IPS DF 19.7 (cell line): ENCODE measurements around the gene LMOD1.

Experiments used
- DNase-seq: peaks from one replicate; pipeline ENCODE4 v3.0.0-alpha.2; 2013; ENCODE audit warnings: low read depth, low spot score

Gene LMOD1

DNA sequence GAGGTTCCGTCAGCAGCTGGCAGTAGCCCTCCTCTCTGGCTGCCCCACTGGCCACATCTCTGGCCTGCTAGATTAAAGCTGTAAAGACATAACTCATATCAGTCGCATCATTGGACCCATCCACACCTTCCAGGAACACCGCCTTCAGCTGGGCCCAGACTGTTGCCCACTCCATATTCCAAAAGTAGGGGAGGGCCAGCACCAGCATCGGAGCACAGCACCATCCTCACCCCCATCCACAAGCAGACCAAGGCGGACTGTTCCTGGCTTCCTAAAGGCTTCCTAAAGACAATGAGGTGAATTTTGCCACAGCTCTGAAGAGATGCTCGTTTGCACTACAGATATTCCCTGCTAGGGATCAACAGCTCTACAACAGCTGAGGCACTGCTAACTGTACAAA, 54.1 kb downstream of the LMOD1 start:
- no peak for DNase-seq

DNA sequence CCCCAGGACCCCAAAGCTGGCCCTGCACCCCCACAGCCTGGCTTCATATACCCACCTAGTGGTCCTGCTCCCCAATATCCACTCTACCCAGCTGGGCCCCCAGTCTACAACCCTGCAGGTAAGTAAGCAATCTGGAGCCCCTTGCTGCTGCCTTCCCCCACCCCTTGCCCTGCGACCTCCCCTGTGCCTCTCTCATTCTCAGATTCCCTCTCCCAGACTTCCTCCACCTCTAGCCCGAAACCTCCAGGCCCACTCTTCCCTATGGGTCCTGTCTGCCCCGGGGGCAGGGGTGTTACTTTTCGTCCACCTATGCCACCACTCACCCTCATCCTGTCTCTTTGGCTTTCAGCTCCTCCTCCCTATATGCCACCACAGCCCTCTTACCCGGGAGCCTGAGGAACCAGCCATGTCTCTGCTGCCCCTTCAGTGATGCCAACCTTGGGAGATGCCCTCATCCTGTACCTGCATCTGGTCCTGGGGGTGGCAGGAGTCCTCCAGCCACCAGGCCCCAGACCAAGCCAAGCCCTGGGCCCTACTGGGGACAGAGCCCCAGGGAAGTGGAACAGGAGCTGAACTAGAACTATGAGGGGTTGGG, 54.8 kb downstream of the LMOD1 start:
- DNase-seq, result no peak

DNA sequence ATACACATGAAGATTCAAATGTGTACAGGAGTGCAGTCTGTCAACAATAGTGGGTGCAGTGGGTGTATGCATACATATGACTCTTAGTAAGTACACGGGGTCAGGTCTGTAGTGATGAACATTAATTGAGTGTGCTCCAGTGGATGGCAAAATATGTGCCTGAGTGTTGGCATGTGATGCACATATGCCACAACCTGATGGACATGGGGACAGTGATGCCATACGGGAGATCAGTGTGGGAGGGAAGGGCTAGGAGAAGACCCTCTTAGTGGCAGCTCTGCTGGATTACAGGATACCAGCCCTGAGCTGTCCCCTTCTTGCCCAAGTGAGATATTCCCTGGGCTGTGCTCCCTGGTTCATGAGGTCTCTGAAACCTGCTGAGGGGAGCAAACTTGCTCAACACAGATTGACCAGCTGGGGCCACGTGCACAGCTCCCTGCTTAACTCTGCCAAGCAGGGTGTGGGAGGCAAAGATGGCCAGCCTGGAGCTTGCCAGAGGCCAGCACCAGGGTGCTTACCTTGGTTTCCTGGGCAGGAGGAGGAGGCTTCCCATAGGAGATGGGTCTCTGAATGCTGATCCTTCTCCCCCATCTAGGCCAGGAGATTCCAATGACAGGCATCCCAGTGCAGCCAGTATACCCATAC, 55.4 kb downstream of the LMOD1 start:
- no peak for DNase-seq

DNA sequence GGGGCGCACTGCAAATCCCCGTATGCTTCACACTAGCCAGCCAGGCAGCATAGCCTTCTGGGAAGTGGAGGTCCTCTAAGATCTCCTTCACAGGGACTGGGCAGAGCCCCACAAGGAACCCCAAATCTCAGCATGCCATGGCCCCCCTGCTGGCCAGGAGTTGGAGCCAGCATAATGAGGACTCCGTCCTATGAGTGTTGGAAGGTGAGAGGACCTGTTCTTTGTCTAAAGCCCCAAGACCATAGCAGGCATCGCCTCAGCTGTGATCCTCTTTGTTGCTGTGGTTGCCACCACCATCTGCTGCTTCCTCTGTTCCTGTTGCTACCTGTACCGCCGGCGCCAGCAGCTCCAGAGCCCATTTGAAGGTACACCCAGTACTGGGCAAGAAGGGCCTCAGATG, 56.1 kb downstream of the LMOD1 start:
- no peak for DNase-seq

DNA sequence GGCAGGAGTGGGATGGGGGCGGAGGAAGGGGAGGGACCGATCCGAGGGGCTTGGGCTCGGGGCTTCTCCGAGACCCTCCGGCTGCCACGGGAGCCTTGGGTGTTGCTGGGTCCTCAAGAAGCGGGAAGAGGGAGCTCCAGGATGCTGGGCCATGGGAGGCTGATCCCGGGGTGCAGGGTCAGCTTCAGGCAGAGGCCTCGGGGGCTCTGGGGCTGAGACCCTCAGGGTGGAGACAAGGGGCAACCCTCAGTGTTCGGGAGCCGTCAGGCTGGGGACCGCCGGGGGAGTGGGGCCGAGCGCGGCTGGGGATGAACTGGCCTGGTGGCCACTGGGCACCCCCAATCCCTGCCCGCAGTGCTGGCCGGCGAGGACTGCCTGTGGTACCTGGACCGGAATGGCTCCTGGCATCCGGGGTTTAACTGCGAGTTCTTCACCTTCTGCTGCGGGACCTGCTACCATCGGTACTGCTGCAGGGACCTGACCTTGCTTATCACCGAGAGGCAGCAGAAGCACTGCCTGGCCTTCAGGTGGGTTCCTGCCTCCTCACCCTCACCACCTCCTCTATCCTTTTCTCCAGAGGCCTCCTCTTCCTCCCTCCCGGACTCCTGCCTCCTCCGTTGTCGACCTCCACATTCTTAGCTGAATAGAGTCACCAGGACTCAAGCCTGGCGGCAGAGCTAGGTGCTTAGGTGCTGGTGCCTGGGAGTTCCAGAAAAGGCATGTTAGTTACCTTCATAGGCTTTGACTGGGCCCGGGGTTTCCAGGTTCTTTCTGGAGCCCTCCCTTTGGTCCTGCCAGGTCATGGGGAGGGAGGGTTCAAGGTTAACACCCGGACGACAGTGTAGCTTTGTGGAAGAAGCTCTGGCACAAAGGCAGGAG, 57.0 kb downstream of the LMOD1 start:
- no peak for DNase-seq

DNA sequence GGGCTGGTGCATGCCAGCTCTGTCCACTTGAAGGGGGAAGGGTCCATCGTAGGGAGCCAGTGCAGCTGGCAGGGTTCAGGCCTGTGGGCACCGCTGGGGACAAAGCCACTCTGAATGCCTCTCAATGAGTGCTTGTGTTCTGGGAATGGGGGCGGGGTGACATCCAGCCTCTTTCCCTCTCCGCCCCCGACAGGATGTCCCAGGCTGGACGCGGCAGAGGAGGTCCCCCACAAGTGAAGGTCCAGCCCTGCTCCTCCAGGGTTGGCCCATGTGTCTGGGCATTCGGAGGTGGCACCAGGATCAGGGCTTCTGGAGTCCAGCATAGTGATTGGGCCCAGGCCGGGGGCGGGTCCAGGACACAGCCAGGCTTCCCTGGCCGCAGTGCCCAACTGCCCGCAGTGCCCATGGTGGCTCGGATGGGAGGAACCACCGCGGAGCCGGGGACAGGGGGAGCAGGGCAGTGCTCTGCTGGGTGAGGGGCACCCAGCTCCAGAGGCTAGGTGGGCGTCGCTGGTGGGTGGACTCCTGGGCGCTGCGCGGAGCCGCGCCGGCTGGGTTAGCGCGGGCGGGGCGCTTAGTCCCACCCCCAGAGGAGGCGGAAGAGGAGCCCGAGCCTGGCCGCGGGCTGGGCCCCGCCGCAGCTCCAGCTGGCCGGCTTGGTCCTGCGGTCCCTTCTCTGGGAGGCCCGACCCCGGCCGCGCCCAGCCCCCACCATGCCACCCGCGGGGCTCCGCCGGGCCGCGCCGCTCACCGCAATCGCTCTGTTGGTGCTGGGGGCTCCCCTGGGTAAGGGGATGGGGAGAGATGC, 57.9 kb downstream of the LMOD1 start, which contains the start of gene SHISA4:
Gene SHISA4, plus strand, starts transcription at position 617 of the 808 bp plus-strand sequence. Its CDS starts 97 bp downstream, at position 714.
- no peak for DNase-seq

DNA sequence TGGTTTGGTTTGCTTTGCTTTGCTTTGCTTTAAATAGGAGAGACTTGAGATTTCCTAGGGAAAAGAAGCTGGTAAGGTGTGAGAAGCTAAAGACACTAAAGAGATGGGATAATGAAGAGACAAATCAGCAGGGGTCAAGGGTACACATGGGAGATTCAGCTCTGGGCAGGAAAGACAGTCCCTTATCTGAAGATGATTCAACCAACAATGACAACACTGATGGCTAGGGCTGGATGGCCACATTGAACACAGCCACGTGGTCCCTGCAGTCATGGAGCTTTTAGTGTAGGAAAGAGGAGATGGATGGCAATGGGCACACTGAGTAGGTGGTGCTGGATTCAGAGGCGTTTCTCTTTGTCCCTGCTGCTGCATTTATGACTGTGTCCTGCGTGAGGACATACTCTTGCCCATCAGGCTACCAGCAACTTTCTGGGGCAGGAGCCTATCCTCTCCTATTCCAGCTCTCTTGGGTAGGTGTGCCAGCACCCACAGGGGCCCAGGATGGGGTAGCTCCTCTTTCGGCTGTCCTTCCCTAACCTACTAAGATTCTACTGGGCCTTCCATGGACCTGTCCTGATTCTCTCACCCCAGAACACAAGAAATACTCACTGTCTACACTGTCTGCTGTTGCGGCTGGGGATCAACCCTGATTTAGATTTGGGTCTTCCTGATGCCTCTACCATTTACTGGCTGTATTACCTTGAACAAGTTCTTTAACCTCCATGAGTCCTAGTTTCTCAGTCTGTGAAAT, 59.1 kb downstream of the LMOD1 start:
- no peak for DNase-seq

DNA sequence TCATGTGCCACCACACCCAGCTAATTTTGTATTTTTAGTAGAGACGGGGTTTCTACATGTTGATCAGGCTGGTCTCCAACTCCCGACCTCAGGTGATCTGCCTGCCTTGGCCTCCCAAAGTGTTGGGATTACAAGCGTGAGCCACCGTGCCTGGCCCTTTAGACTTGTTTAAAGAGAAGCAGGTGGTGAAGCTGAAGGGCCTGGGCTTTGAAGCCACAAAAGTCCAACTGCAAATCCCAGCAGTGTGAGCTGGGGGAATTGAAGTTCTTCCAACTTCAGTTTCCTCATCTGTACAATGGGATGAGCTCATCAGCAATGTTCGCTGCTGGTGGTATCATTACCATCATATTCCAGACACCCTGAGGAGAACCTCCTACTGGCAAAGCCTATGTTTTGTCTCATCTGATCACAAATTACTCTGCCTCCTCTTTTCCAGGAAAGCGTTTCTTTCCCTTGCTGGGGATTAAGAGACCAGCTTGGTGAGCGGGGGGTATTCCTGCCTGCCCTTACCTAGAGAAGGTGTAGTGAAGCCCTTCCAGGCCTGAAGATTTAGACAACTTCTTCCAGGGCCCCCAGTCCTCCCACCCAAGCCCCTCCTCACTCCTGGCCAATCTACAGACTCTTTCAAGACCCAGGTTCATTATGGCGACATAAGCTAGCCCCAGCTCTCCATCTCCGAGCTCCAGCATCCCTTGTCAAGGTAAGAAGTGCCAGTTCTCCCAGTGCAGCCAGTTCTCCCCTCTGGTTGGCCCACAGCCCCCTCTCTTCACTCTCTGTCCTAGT, 60.1 kb downstream of the LMOD1 start:
- DNase-seq, result no peak

DNA sequence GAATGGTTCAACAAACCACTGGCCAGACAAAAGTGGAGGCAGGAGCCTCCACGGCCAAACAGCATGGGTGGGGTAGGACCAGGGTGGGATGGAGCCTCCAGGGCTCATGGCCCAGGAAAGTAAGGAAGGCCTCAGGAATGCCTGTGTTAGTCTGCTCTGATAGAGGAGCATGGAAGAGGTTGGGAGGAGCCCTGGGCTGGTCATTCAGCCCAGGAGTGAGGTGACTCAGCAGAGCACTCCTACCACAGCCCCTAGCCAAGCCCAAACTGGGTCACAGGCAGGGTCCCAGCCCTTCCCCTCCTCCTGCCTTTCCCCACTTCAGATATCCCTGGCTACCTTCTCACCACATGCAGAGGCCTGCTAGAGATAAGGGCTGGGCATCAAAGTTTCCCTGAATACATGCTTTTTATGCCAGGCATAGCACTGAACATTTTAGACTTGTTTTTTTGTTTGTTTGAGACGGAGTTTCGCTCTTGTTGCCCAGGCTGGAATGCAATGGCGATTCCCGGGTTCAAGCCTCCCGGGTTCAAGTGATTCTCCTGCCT, 60.7 kb downstream of the LMOD1 start:
- no peak for DNase-seq

DNA sequence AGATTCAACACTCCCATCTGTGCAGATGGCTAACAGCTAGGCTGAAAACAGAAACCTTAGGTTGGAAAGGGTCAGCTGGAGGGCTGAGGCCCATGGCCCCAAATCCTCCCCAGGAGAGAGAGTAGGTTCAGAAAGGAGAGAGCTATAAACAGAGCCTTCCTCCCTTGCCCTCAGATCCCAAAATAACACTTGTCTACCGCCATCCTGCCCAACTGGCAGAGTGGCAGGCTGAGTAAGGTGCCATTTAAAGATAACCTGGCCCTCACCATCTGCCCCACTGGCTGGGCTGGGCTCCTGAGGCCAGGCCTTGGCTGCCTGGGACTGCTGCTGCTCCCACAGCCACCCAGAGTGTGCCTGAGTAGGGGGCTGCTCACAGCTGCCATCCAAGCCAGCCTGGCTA, 61.9 kb downstream of the LMOD1 start:
- DNase-seq, result no peak

DNA sequence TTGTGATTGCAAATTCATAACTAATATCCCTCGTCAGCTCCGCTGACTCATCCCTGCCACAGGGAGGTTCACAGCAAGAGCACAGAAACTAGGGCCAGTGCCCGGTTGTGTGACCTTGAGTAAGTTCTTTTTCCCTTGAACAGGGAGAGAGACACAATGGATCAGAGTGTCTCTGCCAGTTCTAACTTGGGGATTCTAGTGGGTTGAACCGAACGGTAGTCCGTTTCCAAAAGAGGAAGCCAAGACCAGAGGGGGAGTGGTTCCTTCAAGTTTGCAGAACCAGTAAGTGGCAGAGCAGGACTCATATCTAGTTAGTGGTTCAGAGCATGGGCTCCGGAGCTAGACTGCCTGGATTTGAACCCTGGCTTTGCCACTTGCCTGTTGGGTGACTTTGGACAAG, 62.6 kb downstream of the LMOD1 start:
- DNase-seq, result no peak

DNA sequence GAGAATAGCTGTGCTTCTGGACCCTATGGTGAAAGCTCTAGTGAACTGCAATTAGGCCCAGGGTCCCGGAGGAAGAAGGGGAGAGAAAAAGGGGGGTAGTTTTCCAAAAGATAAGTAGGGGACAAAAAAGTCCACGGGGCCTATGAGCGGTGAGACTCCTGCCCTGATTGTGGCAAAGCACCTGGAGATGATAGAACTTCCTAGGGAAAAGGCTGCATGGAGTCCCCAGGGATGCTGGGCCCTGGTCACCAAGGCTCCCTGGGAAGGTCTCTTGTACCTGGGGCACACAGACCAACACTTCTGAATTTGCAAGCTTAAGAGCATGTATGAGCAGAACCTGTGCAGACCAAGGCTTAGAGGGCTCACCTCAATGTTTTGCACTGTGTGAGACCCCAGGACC, 63.1 kb downstream of the LMOD1 start:
- no peak for DNase-seq

DNA sequence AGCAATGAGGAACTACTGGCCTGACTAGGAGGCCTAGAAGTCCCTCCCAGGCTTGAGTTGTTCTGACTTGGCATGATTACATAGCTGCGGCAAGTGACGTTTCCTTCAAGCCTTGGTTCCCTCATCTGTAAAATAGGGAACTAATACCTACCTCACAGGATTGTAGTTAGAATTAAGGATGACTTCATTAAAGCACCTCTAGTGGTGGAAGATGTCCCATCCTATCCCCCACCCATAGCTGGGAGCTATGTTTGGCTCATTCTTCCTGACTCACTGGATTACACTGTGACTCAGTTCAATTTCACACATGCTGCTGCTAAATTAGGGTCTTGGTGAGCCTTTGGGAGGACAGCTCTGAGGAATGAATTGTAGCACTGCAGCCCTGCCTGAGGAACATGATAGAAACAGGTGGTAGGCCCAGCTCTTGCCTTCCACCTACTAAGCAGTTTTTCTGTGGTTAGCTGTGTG, 63.6 kb downstream of the LMOD1 start:
- DNase-seq, result no peak

DNA sequence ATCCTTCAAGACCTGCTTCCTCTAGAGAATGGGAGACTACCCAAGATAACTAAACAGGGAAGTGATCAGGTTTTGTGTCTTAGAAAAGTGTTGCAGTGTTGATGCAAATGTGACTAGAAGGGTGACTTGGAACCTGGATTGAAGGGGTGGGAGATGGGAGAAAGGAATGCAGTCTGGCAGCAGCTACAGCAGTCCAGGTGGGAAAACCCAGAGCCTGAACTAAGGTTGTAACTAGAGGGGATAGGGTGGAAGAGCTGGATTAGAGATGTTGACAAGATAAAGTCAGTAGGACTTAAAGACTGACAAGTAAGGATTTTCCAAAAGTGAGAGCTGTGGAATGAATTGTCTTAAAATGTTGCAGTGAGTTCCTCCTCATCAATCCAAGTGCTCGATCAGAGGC, 64.7 kb downstream of the LMOD1 start:
- no peak for DNase-seq

DNA sequence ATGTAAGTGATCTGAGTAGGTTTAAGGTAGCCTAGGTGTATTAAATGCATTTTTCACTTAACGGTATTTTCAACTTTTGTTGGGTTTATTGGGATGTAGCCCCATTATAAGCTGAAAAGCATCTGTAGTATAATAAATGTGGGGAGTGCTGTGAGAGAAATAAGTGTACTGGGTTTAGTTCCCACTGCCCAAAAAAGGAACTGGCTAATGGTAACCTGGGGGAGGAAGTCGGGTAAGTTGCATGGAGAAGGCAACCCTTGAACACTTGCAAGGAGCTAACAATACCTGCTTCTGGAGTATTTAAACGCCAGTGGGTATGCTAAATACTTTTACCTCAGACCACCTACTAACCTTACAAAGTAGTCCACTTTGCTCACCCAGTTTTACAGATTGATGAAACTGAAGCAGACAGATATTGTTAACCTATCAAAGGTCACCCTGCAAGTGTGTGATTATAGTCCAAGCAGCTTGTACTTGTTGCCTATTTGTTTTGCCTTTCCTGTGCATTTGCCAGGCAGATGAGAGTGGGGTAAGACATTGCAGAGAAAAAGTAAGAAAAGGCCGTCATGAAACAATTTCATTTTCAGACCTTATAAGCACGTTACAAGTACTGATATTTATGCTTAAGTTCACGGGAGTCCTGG, 65.3 kb downstream of the LMOD1 start:
- no peak for DNase-seq

DNA sequence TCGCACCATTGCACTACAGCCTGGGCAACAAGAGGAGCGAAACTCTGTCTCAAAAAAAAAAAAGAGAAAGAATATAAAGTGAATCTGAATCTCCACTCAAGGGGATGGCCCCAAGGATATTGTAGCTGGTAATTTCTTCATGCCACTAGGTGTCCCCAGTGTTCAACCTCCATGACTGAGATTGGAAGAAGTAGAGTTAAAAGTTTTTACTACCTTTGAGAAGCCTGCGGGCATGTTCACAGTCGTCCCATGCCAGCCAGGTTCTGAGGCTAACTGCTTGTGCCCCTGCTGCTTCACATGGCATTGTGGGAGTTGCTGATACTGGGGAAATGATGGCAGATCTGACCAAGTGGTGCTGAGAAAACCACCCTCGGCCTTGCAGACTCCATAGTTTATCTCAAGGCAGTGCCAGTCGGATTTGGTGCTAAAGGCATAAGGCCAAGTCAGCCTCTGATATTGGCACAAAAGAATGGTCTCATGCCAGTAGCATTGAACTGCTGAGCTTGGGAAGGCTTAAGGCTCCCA, 68.4 kb downstream of the LMOD1 start:
- no peak for DNase-seq

DNA sequence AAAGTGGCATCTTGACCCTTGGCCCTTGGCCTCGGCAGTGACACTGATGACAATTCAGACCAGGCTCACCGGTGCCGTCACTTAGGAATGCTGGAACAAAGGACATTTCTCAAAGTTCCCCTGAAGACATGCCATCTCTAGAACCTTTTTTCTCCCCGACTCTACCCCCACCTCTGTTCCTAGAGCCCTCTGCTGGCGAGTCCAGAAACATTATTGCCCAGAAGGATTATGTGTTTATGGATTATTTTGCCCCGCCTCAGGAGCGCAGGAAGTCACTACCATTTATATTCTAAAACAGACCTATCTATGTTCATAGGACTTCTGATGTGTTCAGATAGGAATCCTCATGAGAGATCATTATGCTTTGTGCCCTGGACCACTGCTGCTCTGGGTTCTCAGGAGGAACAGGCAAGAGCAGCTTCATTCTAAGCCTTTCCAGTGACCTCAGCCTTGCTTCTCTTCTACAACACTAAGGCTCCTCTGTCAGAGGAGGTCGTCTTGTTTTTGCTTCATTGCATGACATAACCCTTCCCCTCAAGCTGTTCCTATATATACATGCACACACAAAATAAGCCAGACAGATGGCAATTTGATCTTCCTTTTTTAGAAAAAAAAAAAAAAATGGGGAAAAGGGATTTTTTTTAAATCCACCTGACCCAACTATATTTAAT, 70.1 kb downstream of the LMOD1 start:
- DNase-seq, result no peak

DNA sequence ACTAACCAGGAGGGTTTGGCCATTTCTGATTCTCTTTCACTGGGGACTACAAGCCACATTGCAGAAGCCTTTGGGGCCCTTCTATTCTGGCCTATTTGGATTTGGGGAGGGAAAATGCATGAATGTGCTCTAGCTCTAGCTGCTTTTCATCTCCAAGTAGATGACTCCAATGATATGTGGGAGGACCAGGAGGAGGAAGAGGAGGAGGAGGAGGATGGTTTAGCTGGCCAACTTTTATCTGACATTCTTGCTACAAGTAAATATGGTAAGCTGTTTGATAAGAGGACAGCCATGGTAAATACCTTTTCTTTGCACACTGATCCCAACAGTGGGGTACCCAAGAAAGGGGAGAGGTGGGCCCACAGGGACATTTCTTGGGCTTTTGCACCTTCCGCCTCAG, 71.7 kb downstream of the LMOD1 start:
- DNase-seq, result no peak

DNA sequence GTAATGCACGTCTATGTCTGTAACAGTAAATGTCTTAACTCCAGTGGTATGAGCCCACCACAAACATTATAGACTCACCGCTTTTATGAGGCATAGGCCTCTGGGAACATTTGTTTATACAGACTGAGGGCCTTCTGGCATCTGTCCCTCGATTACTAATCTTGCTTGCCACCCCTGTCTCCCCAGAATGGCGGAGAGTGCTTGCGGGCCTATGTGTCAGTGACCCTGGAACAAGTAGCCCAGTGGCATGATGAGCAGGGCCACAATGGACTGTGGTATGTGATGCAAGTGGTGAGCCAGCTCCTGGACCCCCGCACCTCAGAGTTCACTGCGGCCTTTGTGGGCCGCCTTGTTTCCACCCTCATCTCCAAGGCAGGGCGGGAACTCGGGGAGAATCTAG, 76.0 kb downstream of the LMOD1 start:
- no peak for DNase-seq
